ENCODE data around the gene KEL. TPM values are rescaled to one million over a fixed set of nuclear protein-coding genes. Genes with fewer than 3 reads are reported as not detected.
A peak's percentile ranks its signal among the peaks of the same experiment; 100 is the strongest.

The KEL gene, protein sequence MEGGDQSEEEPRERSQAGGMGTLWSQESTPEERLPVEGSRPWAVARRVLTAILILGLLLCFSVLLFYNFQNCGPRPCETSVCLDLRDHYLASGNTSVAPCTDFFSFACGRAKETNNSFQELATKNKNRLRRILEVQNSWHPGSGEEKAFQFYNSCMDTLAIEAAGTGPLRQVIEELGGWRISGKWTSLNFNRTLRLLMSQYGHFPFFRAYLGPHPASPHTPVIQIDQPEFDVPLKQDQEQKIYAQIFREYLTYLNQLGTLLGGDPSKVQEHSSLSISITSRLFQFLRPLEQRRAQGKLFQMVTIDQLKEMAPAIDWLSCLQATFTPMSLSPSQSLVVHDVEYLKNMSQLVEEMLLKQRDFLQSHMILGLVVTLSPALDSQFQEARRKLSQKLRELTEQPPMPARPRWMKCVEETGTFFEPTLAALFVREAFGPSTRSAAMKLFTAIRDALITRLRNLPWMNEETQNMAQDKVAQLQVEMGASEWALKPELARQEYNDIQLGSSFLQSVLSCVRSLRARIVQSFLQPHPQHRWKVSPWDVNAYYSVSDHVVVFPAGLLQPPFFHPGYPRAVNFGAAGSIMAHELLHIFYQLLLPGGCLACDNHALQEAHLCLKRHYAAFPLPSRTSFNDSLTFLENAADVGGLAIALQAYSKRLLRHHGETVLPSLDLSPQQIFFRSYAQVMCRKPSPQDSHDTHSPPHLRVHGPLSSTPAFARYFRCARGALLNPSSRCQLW
- 1 to 10 TPM in 1 of 2 donors, under 1 TPM in 1; 0.31 to 1.8 TPM for total RNA-seq

DNA sequence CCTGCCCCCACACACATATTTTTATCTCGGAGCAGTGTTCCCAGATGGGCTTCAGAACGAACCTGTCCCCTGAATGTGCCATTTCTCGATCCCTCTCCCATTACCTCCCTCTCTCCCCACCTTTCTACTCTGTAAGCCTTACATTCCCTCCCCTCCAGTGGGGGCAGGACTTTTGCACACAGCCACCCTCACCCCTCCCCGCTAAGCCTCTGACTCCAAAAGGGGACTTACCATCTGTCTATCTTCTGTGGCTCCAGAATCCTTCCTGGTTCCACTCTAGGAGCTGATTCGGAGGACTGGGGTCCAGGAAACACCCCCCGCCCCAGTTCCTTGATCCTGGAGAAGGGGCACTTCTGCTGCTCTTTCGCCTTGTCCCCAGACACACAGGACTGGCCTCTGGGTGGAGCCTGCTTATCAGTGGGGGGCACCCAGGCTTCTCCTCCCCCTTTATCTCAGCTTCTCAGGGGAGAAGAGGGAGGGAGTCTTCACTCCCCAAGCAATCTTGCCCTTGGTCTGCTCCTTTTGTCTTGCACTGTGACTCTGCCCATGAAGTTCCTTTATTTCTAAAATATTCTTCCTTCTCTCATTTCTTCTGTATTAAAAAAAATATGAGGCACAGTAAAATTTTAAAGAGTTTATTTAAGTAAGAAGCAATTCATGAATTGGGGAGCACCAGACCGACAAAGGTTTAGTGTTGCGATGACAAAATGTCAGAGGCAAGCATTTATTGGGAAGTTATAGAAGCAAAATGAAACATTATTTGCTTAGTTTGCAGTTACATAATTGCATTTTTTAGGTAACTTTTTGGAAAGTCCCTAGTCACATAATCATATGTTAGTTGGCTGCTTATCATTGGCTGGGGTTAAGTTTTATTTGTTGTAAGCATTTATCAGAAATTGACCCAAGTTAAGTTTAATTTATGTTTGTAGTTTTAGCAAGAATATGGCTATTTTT lies at the start of gene KEL:
KEL (minus strand) TSS at position 391 of the 954 bp plus-strand sequence; CDS start at position 234, 157 bp downstream.
- no peak for DNase-seq

DNA sequence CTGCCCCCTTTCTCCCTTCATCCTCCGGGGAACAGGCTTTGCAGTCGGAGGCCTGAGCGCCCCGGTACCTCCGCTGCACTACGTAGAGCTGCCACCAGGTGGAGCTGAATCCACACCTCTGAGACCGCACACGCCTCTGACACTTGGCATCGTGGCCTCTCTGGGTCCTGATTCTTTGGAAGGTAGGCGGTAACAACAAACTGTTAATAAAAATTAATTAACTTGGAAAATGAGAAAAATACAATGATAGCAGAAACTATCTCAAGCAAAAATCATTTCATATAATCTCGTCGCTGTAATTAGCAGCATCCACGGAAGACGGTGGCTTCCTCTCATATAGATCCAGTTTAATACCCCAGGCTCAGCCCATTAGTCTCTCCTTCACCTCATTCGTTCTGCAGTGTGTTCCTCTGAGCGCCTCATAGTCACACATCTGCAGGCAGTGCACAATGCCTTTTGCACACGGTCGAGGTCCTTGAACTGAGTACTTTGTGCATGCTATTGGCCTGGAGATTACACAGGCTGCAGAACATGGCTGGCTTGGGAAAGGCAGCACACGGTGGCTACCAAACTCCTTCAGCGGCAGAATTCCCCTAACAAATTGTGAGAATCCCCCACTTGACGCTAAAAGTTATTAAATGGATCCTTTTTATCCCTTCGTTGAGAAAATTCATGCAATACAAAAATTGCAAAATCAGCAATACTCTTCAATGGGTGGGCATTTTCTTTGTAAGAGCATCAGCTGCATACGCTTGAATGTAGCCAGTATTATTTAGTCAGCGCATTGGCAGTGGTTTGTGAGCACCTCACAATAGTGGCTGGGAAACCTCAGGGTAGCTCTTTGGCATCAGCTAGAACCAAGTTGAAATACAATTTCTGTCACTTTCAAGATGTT lies 46.1 kb upstream of the KEL start:
- Mint-ChIP-seq H3K4me1 (ENCODE audit: low read depth) (peaks cover 9% of the 10 kb centered on the region), H3K27me3 (ENCODE audit: low read depth) (peaks cover 21% of the 10 kb centered on the region), H3K4me3 (no peak overlapping the region), H3K9me3 (no peaks in the 10 kb centered on the region), H3K36me3 (ENCODE audit: insufficient read depth in 2 of 2) (peaks cover 0 to 2% of the 10 kb centered on the region in 2 donors), H3K27ac (no peak overlapping the region)
- ATAC-seq (replicated peaks in 1 of 2) (peak; percentile 89), DNase-seq (peak; percentile 79 to 83)

More for the DNA sequence above, at the start of gene KEL:
- Mint-ChIP-seq H3K4me1 (ENCODE audit: low read depth) (no peaks in the 10 kb centered on the region), H3K27me3 (ENCODE audit: low read depth) (peaks cover 15% of the 10 kb centered on the region), H3K4me3 (no peak within 1 kb of the TSS), H3K27ac (no peak within 1 kb of the TSS), H3K36me3 (ENCODE audit: insufficient read depth in 2 of 2) (no peaks in the 10 kb centered on the region), H3K9me3 (no peaks in the 10 kb centered on the region)
- ATAC-seq (replicated peaks in 1 of 2), result no peak

DNA sequence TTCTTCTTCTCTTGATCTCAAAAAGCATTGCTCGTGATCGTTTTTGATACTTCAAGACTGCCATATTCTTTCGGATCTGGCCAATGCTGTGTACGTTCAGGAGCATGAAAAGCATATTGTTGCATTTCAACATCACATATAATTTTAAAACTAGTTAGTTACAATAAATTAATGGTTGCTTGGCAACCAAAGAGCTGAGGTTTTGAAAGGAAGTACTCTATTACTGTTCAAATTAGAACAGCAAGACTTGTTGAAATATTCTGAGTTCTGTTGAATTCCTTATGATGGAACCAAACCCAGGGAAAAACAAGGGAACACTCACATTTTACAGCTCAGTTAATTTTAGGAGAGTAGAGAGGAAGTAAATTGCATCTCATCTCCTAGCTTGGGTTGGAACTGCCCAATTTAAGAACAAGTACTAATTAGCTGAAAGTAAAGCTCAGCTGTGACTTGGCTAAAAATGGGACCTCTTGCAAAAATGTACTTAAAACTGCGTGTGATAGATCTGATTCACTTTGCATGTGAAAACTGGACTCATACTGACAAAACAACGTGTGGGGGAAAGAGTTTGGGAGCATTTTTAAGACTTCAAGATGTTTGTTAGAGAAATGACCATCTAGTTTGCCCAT lies 43.6 kb upstream of the KEL start:
- Mint-ChIP-seq H3K4me3 (no peak overlapping the region), H3K27me3 (ENCODE audit: low read depth) (peaks cover 21% of the 10 kb centered on the region), H3K27ac (no peak overlapping the region), H3K4me1 (ENCODE audit: low read depth) (peaks cover 16% of the 10 kb centered on the region), H3K36me3 (ENCODE audit: insufficient read depth in 2 of 2) (peaks cover 0 to 2% of the 10 kb centered on the region in 2 donors), H3K9me3 (no peaks in the 10 kb centered on the region)
- DNase-seq (no peak), ATAC-seq (replicated peaks in 1 of 2) (no peak)

DNA sequence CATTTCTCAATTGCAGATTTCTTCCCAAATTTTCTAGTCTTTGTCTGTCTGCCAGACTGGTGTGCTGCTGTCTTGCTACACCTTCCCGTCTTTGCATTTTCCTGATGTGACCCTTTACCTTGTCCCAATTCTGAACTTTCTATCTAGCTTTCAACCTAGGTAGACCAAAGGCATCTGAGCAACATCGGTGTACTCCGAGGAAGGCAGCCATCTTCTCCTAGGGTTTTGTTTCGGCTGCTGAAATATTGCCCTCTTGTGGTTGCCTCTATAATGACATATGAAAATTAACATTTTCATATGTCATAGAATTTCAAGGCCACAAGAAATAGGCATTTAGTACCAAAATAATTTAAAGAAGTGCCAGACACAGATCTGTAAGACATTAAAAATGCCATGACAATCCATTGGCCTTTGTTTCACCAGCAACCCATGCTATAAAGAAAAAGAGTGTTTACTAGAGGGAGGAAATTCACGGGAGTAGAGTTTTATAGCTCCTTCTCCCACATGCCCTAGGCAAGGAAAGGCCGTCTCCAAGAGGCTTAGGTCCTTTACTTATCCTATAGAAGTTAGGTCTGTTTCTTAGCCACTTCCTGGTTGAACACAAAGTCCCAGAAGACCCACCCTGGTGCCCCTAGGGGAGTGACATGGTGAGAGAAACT lies 41.4 kb upstream of the KEL start:
- peak; percentile 75 to 77 for ATAC-seq (replicated peaks in 1 of 2)
- Mint-ChIP-seq H3K4me1 (ENCODE audit: low read depth) (peaks cover 16% of the 10 kb centered on the region), H3K36me3 (ENCODE audit: insufficient read depth in 2 of 2) (peaks cover 0 to 2% of the 10 kb centered on the region in 2 donors), H3K27me3 (ENCODE audit: low read depth) (peaks cover 12% of the 10 kb centered on the region), H3K4me3 (peak overlapping the region; percentile 85 to 92), H3K9me3 (no peaks in the 10 kb centered on the region), H3K27ac (peak overlapping the region; percentile 69)
- DNase-seq, result peak; percentile 42 to 48

DNA sequence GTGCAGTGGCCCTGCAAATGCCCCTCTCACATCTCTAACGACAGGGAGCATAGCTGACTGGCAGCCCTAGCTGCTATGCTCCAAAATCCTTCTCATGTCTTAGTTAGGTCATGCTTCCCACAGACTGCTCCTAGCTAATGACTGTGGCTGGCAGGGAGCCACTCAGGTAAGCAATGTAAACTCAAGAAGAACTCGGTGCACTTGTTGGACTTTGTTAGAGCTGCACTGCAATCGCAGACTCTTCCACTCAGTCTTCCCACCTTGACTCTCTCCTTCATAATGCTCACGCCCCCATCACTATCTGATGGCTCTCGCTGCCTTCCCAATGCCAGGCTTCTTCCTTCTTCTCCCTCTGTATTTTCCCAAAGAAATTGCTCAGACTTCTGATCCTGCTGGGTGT lies 40.7 kb upstream of the KEL start:
- H3K27me3 Mint-ChIP-seq (ENCODE audit: low read depth), result peaks cover 10% of the 10 kb centered on the region
- H3K9me3 Mint-ChIP-seq, result no peaks in the 10 kb centered on the region
- peaks cover 13% of the 10 kb centered on the region for H3K4me1 Mint-ChIP-seq (ENCODE audit: low read depth)
- no peak for ATAC-seq (replicated peaks in 1 of 2)
- H3K27ac Mint-ChIP-seq, result peak overlapping the region; percentile 69
- peak overlapping the region; percentile 85 to 92 for H3K4me3 Mint-ChIP-seq
- no peak for DNase-seq
- peaks cover 0 to 2% of the 10 kb centered on the region in 2 donors for H3K36me3 Mint-ChIP-seq (ENCODE audit: insufficient read depth in 2 of 2)

DNA sequence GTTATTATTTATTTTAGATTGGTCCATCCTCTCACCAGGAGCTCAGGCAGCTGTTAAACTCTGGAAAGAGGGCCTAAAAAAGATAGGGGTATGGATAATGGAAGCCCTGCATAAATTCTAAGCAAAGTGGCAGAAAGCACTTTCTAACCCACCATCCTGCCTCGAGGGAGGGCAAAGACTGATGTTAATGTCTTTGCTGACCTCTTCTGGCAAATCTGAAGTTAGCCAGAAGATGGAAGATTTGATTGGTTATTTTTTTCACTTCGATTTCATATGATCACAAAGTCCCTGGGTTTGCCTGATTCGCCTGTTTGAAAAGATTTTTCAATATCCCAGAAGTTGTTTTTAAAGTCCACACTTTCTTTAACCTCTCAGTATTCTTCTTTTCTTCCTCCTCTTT lies 39.9 kb upstream of the KEL start:
- peaks cover 10% of the 10 kb centered on the region for H3K4me1 Mint-ChIP-seq (ENCODE audit: low read depth)
- H3K4me3 Mint-ChIP-seq, result no peak overlapping the region
- DNase-seq, result no peak

DNA sequence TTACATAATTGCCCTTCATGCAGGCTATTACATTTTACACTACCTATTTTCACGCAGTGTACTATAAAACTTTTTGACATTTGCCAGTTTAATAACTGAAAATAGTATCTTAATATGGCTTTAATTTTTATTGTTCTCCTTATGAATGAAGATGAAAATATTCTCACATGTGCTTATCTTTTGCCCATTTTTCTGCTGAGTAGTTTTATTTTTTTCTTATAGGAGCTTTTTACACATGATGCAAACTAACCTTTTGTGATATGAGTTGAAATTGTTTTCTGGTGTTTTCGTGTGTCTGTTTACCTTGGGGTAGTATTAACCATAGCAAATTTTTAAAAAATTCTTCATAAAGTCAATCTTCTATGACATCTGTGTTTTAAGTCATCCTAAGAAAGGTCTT lies 38.5 kb upstream of the KEL start:
- H3K4me3 Mint-ChIP-seq, result no peak overlapping the region
- peaks cover 10% of the 10 kb centered on the region for H3K4me1 Mint-ChIP-seq (ENCODE audit: low read depth)
- H3K27ac Mint-ChIP-seq, result no peak overlapping the region
- no peaks in the 10 kb centered on the region for H3K9me3 Mint-ChIP-seq
- peaks cover under 1% of the 10 kb centered on the region for H3K27me3 Mint-ChIP-seq (ENCODE audit: low read depth)
- ATAC-seq (replicated peaks in 1 of 2) (no peak), DNase-seq (no peak)
- peaks cover 0 to 2% of the 10 kb centered on the region in 2 donors for H3K36me3 Mint-ChIP-seq (ENCODE audit: insufficient read depth in 2 of 2)

More for the DNA sequence above, 39.9 kb upstream of the KEL start:
- Mint-ChIP-seq H3K36me3 (ENCODE audit: insufficient read depth in 2 of 2) (peaks cover 0 to 2% of the 10 kb centered on the region in 2 donors), H3K9me3 (no peaks in the 10 kb centered on the region), H3K27me3 (ENCODE audit: low read depth) (peaks cover 6% of the 10 kb centered on the region), H3K27ac (no peak overlapping the region)
- no peak for ATAC-seq (replicated peaks in 1 of 2)

DNA sequence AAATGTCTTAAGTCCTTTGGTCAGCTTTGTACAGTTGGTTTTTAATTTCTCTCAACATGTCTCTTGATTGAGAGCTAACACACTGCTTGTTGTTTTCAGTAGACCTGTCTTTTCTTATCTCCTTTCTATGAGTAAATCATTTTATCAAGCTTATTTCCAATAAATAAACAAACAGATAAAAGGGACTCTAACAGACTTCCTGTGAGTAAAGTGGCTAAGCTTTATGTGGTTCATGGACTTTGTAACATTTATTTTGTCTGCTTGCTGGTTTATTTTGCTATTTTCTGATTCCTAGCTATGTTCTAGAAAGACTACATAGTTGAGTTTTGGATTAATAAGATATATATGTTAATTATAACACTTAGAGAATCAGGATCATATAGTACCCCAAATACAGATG lies 37.6 kb upstream of the KEL start:
- H3K9me3 Mint-ChIP-seq, result no peaks in the 10 kb centered on the region
- no peak for DNase-seq
- H3K27ac Mint-ChIP-seq, result no peak overlapping the region
- peaks cover 10% of the 10 kb centered on the region for H3K4me1 Mint-ChIP-seq (ENCODE audit: low read depth)
- H3K36me3 Mint-ChIP-seq (ENCODE audit: insufficient read depth in 2 of 2), result peaks cover 0 to 2% of the 10 kb centered on the region in 2 donors
- H3K4me3 Mint-ChIP-seq, result no peak overlapping the region
- H3K27me3 Mint-ChIP-seq (ENCODE audit: low read depth), result no peaks in the 10 kb centered on the region
- ATAC-seq (replicated peaks in 1 of 2), result no peak

DNA sequence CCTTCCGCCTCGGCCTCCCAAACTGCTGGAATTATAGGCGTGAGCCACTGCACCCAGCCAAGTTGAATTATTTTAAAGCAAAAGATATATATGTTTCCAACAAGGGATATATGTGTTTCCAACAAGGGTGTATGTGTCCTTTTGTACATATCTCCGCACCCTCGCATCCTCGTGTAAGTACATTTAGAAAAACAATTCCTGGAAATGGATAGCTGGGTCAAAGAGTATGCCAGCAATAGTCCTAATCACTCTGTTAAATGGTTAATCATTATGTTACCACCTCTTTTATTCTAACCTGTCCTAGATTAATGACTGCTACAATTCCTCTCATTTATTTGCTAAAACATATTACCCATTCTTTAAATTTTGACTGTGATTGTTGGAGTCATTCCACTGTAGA lies 36.8 kb upstream of the KEL start:
- peaks cover 0 to 2% of the 10 kb centered on the region in 2 donors for H3K36me3 Mint-ChIP-seq (ENCODE audit: insufficient read depth in 2 of 2)
- DNase-seq (no peak), ATAC-seq (replicated peaks in 1 of 2) (no peak)
- no peak overlapping the region for H3K27ac Mint-ChIP-seq
- H3K9me3 Mint-ChIP-seq, result no peaks in the 10 kb centered on the region
- no peak overlapping the region for H3K4me3 Mint-ChIP-seq
- H3K27me3 Mint-ChIP-seq (ENCODE audit: low read depth), result no peaks in the 10 kb centered on the region
- peaks cover 10% of the 10 kb centered on the region for H3K4me1 Mint-ChIP-seq (ENCODE audit: low read depth)

DNA sequence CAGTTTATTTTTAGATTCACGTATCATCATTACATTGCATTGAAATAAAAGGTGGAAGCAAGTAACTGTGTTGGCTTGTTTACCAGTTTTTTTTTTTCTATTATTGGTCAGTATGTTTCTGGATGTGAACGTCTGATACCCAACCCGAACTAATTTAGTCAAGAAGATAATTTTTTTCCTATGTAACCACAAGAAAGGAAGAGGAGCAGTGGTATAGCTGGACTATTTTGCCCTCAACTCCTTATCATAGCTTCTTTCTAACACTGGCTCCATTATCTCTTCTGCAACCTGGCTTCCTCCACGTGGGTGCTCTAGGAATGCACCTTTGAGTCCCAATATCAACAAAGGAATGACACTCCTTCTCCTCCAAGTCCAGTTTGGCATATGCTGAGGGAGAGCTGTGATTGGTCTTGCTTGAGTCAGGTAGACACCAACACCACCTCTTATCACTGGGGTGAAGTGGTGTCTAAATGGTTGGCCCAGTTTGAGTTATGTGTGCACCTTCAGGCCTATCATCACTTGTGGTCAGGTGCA lies 35.4 kb upstream of the KEL start:
- Mint-ChIP-seq H3K36me3 (ENCODE audit: insufficient read depth in 2 of 2) (no peaks in the 10 kb centered on the region), H3K27me3 (ENCODE audit: low read depth) (no peaks in the 10 kb centered on the region), H3K4me3 (no peak overlapping the region), H3K4me1 (ENCODE audit: low read depth) (no peaks in the 10 kb centered on the region), H3K27ac (no peak overlapping the region), H3K9me3 (no peaks in the 10 kb centered on the region)
- DNase-seq, result no peak
- no peak for ATAC-seq (replicated peaks in 1 of 2)

DNA sequence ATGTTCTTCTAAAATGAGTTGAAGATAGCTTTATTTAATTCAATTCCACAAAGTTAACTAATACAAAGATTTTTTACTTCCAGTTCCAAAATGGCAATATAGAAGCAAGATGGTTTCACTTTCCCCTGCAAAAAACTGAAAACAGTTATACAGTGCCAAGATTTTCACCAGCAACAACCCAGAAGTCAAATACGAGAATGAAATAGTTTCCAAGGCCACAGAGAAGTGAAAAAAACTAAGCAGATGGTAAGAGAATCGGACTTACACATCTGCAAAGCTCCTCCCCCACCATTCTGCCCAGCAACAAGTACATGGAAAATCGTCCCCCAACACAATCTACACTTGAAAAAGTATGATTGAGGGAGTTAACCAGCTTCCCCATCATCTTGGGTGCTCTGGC lies 30.3 kb upstream of the KEL start:
- ATAC-seq (replicated peaks in 1 of 2) (no peak), DNase-seq (no peak)
- Mint-ChIP-seq H3K36me3 (ENCODE audit: insufficient read depth in 2 of 2) (no peaks in the 10 kb centered on the region), H3K27me3 (ENCODE audit: low read depth) (peaks cover 8% of the 10 kb centered on the region), H3K4me1 (ENCODE audit: low read depth) (no peaks in the 10 kb centered on the region), H3K4me3 (no peak overlapping the region), H3K9me3 (no peaks in the 10 kb centered on the region), H3K27ac (no peak overlapping the region)

All from activated T-cell treated with anti-CD3 and anti-CD28 coated beads, Interleukin-2, amount 50 U/mL, for 72 hours (primary cell).